Neural progenitor cell (in vitro differentiated cells): Measurements from ENCODE around the gene LRRK2.

Experiments used
- CTCF ChIP-seq: fragments of 200-600 bp; sonication (generic); IDR thresholded peaks from 2 replicates; pipeline ENCODE4 v1.5.1; 2017; ENCODE audit warnings: antibody characterized with exemption, mild to moderate bottlenecking
- EZH2 ChIP-seq: fragments of 200-600 bp; sonication (generic); IDR thresholded peaks from 2 replicates; pipeline ENCODE4 v1.6.1; 2017; ENCODE audit warnings: antibody characterized with exemption, mild to moderate bottlenecking, moderate library complexity

GRCh38 chr12:40343124-40343523 lies 118.3 kb downstream of the LRRK2 start:
- TF ChIP-seq CTCF: no peak
- TF ChIP-seq EZH2: no peak
